ENCODE measurements around the gene PPP2R1B.

PPP2R1B gene

GRCh38 chr11:111693224-111693937 is 72.8 kb downstream of the PPP2R1B start:
- DNase-seq (ENCODE audit: low spot score) = no peak

- no peak for DNase-seq (ENCODE audit: low spot score)
Observed at GRCh38 chr11:111691741-111692140, 74.4 kb downstream of the PPP2R1B start.

GRCh38 chr11:111691176-111691575 is 75.0 kb downstream of the PPP2R1B start:
- no peak for DNase-seq (ENCODE audit: low spot score)

GRCh38 chr11:111688013-111688412 is 78.2 kb downstream of the PPP2R1B start:
- DNase-seq (ENCODE audit: low spot score) = no peak

GRCh38 chr11:111684251-111684650 is 81.9 kb downstream of the PPP2R1B start:
- DNase-seq (ENCODE audit: low spot score) = no peak

GRCh38 chr11:111683806-111684205 is 82.4 kb downstream of the PPP2R1B start:
- no peak for DNase-seq (ENCODE audit: low spot score)

- no peak for DNase-seq (ENCODE audit: low spot score)
Observed at GRCh38 chr11:111680486-111681175, 85.6 kb downstream of the PPP2R1B start.

Measured in LoVo (cell line).